ENCODE results near the gene ADAMTS13. TPM values are rescaled to one million over a fixed set of nuclear protein-coding genes. Genes with fewer than 3 reads are reported as not detected.

Gene ADAMTS13
- total RNA-seq, 1 donor from 2014 or later, result 21.4 TPM

- DNase-seq (ENCODE audit: low spot score), result no peak
Measured at GRCh38 chr9:133470427-133470924, 48.3 kb downstream of the ADAMTS13 start.

DNA sequence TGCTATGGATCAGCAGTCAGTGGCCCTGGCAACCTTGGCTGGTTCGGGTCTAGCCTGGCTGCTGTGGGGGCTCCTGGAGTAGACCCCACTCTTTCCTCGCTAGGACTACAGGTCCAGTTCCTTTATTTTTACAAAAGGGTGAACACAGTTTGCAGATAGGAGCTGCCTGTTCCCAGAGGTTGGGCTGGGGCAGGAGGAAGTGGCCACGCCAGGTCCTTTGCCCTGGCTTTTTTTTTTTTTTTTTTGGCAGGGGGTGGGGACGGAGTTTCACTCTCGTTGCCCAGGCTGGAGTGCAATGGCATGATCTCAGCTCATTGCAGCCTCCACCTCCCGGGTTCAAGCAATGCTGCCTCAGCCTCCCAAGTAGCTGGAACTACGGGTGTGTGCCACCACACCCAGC, 48.8 kb downstream of the ADAMTS13 start:
- DNase-seq (ENCODE audit: low spot score) (no peak), ATAC-seq (peak; percentile 52)

More at GRCh38 chr9:133470427-133470924, 48.3 kb downstream of the ADAMTS13 start:
- ATAC-seq, result peak; percentile 6

- ATAC-seq, result peak; percentile 51
- DNase-seq (ENCODE audit: low spot score), result no peak
Measured at GRCh38 chr9:133471551-133472276, 49.5 kb downstream of the ADAMTS13 start.

DNA sequence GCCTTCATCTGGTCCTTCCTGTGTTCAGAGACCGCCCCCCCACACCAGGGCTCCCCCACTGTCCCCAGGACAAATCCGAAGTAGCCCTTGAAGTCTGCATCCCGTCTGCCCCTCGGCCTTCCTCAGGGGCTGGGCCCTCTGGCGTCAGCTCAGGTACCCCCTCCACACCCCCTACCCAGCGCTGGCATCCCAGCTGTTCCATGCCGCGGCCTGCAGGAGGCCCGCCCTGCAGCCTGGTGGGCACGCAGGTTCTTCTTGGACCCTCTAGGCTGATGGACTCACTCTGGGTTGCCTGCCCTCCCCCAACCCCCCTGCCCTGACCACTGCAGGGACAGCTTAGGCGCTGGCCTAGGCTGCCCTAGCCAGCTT, 50.1 kb downstream of the ADAMTS13 start:
- ATAC-seq, result peak; percentile 4
- no peak for DNase-seq (ENCODE audit: low spot score)

GRCh38 chr9:133472753-133473378, 50.7 kb downstream of the ADAMTS13 start:
- DNase-seq (ENCODE audit: low spot score), result no peak
- peak; percentile 7 for ATAC-seq

DNA sequence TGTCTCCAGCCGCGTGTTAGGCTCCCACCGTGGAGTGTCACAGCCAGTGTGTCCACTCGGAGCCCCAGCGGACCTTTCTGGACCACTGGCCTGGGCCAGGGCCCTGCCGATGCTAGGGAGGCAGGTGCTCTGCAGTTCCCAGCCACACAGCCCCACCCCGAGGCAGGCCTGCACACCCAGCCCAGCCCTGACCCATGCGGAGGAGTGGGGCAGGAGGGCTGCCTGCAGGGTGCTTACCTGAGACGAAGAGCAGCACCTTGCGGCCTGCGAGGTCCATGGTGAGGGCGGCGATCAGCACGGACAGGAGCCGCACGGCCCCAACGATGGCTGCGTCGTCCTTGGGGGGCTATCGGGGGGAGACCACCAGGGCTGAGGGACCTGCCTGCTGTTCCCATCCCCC, 51.6 kb downstream of the ADAMTS13 start:
- no peak for ATAC-seq
- no peak for DNase-seq (ENCODE audit: low spot score)

DNA sequence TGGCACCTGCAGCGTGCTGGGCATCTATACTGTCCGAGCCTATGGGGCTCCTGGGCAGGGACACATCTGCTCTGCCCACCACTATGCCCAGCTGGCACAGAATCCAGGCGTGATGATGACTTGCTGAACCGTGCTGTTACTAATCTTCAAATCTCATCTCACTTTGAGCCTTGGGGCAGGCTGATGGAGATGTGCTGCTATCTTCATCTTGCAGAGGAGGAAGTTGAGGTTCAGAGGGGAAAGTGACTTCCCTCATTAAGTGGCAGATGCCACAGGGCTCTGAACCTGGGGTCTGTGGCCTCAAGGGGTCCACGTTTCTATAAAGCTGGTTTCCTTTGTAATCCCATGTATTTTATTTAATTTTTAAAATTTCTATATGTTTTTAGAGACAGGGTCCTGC, 52.0 kb downstream of the ADAMTS13 start:
- ATAC-seq (no peak), DNase-seq (ENCODE audit: low spot score) (no peak)

GRCh38 chr9:133474853-133475252, 52.7 kb downstream of the ADAMTS13 start:
- ATAC-seq (no peak), DNase-seq (ENCODE audit: low spot score) (no peak)

DNA sequence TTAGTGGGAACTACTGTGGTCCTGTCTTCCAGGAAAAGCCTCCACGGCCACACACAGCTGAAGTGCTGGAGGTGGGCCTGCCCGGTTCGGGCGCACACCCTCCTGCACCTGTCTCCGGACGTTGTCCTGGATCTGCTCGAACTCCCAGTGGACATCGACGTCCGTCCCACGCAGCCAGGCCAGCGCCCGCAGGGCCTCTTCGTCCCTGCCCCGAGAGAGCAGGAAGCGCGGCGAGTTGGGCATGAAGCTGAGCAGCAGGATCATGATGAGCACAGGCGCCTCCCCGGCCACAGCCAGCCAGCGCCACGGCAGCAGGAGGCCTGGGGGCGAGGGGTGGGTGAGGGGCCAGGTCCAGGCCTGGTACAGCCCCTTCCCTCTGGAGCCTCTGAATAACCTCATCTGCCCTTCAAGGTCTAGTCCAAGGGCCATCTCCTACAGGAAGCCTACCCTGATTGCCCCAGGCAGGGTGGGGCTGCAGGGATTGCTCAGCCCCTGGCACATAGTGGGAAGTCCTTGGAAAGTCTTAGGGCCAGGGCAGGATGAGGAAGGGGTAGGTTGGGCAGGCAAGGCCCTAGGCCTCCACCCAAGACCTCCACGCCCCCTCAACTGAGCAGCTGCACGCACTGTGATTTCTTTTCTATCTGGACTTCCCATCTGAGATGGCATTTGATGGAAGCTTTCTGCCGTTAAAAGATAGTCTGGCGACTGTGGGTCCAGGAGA, 53.3 kb downstream of the ADAMTS13 start:
- no peak for ATAC-seq
- no peak for DNase-seq (ENCODE audit: low spot score)

DNA sequence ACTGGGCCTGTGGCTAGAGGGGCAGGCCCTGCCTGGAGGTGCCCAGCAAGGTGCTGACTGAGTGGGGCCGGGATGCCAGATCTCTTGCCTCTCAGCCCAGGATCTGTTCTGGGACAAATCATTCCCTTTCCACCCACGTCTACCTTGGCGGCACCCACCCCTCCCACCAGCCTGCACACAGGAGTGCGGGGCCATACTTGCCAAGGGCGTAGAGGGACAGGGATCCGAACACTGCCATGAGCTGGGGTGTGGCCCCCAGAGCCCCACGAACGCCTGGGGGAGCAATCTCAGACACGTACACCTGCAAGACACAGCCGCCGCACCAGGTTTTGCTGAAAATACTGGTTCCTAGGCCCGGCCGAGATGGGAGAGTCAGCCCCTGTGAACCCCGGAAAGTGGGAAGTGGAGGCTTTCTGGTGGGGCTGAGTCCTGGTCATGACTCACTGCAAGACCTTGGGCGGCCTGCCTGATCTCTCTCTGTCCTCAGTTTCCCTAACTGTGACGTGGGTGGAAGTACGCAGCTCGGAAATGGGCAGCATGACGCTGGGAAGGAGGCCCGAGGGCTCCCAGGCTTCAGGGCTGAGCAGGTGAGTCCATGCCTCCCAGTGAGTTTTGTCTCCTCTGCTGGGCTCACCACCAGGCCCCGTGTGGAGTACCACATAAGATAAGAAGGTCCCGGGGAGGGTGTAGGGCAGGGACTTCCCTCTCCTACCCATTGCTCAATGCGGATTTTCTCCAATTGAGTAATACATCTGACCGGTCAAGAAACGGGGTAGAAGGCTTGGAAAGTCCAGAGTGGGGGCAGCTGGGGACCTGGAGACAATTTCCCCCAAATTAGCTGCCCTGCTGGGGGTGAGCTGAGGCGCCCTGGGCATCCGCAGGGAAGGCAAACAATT, 54.1 kb downstream of the ADAMTS13 start:
- ATAC-seq, result no peak
- no peak for DNase-seq (ENCODE audit: low spot score)

DNA sequence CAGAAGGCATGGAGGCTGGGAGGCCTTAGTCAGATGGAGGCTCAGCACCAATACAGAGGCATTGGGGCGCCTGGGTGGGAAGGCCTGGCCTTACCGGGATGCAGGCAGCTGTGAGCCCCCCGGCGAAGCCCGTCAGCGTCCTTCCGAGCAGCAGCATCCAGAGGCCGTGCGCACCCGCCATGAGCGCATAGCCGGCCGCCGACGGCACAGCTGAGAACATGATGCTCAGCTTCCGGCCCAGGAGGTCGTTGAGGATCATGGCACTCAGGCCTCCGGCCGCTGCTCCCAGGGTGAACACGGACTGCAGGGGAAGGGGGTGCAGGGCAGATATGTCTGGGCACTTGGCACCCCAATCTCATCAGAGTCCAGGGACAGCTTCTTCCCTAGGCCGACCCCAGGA, 54.8 kb downstream of the ADAMTS13 start:
- ATAC-seq (no peak), DNase-seq (ENCODE audit: low spot score) (no peak)

- no peak for ATAC-seq
- no peak for DNase-seq (ENCODE audit: low spot score)
Measured at GRCh38 chr9:133477461-133477860, 55.3 kb downstream of the ADAMTS13 start.

DNA sequence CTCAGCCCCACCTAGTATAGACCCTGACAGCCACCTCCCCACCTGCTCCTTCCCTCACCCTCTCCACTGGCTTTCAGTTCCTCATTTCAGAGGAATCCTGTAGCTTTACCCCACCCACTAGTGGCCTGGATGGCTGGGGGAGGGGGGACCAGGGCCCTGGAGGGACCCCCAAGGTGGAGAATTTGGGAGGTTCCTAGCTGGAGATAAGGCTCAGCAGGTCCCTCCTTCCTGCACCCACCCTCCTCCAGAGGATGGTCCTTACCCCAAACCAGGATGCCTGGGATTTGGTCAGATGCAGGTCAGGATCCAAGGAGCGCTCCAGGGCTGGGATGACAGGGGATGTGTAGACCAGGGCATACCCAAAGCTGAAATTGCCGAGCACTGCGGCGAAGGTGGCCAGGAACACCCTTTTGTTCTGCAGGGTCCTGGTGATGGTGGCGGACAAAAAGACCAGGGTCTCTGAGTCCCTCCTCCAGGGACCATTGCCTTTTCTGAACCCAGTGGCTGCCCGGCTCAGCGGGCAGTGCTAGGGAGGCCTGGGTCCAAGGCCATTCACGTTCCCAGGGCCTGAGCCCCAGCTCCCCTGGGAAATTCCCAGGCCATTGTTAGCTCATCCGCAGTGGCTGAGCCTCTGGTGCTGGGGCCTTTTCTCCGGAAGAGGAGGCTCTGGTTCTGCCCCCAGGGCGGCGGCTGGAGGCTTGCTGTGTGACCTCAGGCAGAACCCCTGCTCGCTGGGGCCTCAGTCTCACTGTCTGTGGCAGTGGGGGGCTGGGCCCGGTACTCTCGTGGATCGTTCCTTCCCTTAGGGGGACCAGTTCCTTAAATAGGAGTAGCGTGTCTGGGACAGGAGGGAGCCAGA, 56.1 kb downstream of the ADAMTS13 start:
- ATAC-seq, result peak; percentile 15
- no peak for DNase-seq (ENCODE audit: low spot score)

DNA sequence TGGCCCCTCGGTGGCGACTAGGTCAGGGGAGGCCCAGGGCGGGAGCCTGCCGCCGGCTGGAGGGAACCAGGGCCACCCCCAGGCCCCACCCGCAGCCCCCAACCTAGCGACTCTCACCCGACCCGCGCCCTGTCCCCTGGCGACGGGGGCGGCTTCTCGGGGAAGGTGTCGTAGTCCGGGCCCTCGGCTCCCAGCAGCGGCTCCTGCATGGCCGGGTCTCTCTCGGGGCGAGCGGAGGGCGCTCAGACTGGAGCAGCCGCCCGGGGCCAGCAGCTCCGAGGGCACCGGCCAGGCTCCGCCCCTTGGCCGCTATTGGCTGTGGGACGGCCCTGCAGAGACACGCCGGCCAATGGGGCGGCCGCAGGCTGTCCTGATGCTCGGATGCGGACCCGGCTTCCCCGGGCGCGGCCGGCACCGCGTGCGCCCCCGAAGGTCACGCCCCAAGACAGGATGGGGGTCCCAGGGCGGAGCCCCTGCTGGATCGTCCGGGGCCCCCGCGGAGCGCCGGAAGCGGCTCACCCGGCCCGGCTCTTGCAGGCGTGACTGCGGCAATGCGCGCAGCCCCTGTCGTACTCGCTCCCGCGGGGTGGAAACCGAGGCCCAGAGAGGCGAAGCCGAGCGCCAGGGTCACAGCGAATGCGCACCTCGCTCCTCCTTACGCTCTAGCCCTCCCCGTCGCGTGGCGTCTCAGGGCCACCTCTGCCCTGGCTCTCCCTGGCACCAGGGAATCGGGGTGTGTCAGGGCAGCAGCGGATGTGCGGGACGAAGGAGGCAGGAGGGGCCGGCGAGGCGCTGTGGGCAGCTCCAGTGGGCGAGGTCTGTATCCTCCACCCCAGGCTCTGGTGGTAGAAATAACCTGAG, 56.9 kb downstream of the ADAMTS13 start, which contains the start of gene SLC2A6:
TSS of gene SLC2A6 (minus strand) at position 249 of the 861 bp plus-strand sequence. CDS start at position 209, 40 bp downstream.
- peak; percentile 70 for DNase-seq (ENCODE audit: low spot score)
- ATAC-seq, result peak; percentile 96

GRCh38 chr9:133483611-133484010, 61.4 kb downstream of the ADAMTS13 start:
- no peak for DNase-seq (ENCODE audit: low spot score)

GRCh38 chr9:133484671-133485437, 62.7 kb downstream of the ADAMTS13 start:
- ATAC-seq (no peak), DNase-seq (ENCODE audit: low spot score) (no peak)

More at GRCh38 chr9:133483611-133484010, 61.4 kb downstream of the ADAMTS13 start:
- no peak for ATAC-seq

DNA sequence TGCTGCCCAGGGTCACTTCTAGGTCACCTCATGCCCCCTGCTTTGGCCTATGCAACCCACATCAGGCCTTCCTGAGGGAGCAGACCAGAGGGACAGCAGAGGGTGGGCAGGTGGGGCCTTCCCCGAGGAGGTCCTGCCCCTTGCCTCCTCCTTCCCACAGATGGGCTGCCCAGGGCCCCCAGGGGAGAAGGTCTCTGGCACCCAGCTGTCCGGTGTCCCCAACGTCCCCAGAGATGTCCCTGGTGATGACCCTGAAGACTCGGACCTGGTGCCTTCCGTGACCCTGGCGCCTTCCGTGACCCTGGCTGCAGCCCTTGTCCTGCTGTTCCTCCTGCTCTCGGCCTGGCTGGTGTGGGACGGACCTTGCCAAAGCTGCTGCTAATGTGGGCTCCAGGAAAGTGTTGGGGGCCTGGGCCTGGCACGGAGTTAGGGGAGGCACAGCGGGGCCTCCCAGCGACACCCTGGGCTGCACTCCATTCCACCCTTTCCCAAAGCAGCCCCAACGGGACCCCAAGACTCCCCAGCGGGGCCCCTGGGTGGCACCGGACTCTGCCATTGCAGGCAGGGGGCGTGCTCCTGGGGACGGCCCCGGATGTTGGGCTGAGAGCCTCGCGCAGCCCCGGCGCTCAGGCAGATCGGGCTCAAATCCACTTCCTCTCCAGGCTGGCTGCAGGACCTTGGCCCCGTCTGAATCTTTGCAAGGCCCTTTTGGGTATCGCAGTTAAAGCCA, 63.5 kb downstream of the ADAMTS13 start:
- DNase-seq (ENCODE audit: low spot score) (no peak), ATAC-seq (peak; percentile 5)
